GM19395 (cell line): ENCODE data around the gene DNMT1.
"Not testable (repeated sequence)": the region's sequence is repeated elsewhere in the genome, so short reads cannot be mapped to it uniquely, and the experiment has no call there.

Experiments
- ATAC-seq: cut with Tn5 transposase; IDR thresholded peaks from one replicate; pipeline ENCODE4 v1.9.1; 2021; ENCODE audit warnings: mild to moderate bottlenecking, moderate library complexity; ENCODE audit not compliant: unreplicated experiment

Gene DNMT1

DNA sequence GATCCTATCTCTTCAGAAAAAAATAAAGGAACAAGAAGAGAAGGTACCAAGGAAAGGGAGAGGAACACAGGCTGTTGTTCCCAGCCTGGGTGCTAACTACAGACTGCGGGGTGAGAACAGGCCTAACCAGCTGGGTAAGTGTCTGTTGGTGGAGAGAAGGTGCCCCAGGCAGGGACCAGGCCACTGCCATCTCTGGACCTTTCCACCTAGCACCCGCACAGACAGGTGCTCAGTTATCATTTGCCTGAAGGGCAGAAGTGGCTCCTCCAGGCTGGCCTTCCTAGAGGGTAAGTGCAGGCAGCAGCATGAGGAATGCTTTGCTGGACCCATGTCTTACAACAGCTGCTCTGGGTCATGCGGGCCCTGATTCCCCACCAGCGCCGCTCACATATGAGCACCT is 10.1 kb downstream of the DNMT1 start:
- ATAC-seq: no peak

- ATAC-seq: no peak
Observed at GRCh38 chr19:10183926-10184325, 10.8 kb downstream of the DNMT1 start.

GRCh38 chr19:10182847-10183246 is 11.9 kb downstream of the DNMT1 start:
- no peak for ATAC-seq

GRCh38 chr19:10182076-10182475 is 12.7 kb downstream of the DNMT1 start:
- ATAC-seq: no peak

DNA sequence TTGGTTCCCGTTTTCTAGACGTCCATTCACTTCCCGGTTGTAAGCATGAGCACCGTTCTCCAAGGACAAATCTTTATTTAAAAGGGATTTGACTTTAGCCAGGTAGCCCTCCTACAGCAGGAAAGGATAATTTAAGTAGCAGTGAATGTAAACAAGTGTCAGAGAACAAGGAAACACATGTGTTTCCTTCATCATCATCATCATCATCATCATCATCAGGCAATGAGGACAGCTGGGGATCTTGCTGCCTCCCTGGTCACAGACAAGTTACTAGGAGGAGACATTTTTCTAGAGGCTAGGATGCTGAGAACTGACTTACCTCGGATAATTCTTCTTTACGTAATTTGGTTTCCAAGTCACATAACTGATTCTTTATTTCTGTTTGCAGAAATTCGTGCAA is 14.3 kb downstream of the DNMT1 start:
- no peak for ATAC-seq

DNA sequence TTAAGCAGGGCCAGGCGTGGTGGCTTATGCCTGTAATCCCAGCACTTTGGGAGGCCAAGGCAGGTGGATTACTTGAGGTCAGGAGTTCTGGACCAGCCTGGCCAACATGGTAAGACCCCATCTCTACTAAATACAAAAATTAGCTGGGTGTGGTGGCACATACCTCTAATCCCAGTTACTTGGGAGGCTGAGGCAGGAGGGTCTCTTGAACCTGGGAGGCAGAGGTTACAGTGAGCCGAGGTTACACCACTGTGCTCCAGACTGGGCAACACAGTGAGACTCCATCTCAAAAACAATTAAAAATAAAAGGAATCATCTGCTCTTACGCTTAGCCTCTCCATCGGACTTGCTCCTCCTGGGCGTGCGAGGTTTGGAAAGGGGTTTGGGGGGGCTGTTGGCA is 14.7 kb downstream of the DNMT1 start:
- not testable (repeated sequence) for ATAC-seq

DNA sequence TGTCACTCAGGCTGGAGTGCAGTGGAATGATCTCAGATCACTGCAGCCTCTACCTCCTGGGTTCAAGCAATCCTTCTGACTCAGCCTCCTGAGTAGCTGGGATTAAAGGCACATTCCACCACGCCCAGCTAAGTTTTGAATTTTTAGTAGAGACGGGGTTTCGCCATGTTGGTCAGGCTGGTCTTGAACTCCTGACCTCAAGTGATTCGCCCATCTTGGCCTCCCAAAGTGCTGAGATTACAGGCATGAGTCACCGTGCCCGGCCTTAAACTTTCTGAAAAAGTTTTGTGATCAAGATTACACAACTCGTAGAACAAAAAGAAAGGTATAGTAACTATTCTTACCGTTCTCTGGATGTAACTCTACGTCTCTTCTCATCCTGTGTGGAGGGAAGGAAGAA is 21.2 kb downstream of the DNMT1 start:
- no peak for ATAC-seq

DNA sequence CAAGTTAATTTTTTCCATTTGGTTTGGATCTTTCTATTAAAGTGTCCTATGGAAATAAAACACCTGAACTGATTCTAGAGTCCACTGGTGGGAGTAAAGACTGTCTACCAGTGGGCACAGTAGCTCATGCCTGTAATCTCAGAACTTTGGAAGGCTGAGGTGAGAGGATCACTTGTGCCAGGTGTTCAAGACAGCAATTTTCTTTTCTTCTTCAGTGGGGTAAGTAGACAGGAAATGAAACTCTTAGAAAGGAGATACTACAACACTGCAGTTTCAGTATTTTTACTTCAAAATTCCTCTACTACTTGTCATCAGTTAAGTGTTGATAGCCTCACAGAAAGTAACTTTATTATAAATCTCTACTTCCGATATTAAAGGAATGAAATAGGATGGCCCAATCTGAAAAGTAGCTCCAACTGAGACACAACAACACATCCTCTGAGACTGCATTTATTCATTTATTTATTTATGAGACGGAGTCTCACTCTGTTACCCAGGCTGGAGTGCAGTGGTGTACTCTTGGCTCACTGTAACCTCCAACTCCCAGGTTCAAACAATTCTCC is 26.3 kb downstream of the DNMT1 start:
- ATAC-seq: no peak

GRCh38 chr19:10167459-10167858 is 27.3 kb downstream of the DNMT1 start:
- ATAC-seq: no peak

DNA sequence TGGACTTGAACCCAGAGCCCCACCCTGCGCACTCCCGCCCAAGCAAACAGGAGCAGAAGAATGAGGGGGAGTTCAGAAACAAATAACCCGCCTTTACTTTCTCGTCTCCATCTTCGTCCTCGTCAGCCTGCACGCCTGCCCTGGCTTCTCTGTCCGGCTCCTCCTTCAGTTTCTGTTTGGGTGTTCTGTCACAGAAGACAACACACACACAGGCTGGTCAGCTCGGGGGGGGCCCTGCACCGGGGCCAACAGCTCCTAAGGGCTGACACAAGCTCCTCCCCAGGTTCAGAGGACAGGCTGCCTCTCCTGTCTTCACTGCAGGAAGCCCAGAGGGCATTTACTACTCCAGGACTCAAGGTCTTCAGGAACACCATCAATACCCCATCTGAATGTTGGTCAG is 28.3 kb downstream of the DNMT1 start:
- not testable (repeated sequence) for ATAC-seq

DNA sequence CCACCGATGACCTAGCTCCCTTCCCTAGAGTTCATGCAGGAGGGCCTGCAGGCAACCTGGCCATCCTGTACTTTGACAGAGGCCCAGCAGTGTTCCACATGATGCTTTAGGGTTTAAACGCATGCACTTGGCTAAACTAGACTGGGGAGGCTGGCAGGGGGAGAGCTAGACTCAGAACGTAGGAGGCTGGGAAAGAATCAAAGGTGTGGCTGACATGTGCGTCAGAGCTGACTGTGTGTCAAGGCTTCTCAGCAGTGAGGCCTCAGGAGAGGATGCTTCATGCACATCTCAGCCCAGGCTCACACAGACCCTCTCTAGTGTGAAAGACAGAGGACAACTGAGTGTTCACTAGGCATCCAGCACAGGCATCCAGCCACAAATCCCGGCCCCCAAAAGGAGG is 28.7 kb downstream of the DNMT1 start:
- ATAC-seq: no peak

DNA sequence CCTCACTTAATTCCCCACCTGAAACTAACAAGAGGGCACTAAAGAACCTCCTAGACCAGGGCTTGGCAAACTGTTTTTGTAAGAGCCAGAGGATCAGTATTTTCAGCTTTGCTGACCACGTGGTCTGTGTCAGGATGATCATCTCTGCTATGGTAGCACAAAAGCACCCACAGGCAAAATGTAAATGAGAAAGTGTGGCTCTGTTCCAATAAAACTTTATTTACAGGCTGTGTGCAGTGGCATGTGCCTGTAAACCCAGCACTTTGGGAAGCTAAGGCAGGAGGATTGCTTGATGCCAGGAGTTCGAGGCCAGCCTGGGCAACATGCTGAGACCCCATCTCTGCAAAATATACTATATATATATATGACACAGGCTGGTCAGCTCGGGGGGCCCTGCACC is 31.2 kb downstream of the DNMT1 start:
- no peak for ATAC-seq

- ATAC-seq: no peak
Observed at GRCh38 chr19:10159610-10160009, 35.1 kb downstream of the DNMT1 start.

DNA sequence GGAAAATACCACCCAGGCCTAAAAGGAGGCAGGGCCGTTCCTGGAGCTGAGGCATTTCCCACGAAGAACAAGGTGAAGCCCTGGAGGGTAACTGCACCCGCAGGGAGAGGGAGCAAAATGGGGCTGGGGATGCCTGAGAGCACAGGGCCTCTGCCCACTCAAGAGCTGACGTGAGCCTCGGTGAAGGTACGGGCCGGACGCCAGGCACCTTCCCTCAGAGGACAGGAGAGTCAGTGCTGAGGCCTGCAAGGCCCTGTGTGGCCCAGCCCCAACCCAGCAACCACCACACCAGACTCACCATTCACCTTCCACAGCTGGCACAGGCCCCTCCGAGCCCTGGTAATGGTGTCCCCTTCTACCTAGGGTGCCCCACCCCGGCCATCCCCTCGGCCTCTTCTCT is 36.3 kb downstream of the DNMT1 start:
- no peak for ATAC-seq

DNA sequence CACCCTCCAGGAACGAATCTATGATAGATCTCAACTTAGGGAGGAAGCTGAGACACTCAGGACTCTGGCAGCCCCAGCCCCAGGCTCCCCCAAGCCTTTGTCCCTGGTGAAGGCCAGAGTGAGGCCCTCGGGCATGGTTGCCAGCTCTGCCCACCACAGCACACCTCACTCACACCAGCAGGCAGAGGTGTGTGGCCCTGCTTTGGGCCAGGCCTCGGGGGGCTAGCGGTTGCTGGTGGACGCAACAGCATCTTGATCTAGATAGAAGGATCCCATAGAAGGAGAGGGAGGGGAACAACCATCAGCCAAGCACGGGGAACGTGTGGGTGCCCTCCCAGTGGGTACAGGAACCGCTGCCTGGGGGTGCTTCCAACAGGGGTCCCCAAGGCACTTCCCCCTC is 36.7 kb downstream of the DNMT1 start:
- no peak for ATAC-seq

DNA sequence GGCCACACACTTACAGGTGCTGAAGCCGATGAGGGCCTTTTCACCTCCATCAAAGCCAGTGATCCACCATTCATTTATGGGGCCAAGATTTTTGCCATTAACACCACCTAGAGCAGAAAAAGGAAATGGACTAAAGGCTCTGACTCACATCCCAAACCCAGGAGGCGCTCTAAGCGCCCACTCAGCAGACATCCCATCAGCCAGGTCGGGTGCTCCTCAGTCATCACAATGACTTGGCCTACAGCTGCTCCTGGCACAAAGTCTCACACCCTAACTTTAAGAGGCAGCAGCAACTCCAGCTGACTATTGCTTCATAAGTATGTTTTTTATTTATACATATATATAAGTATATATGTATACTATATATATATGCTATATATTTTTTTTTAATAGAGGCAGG is 38.9 kb downstream of the DNMT1 start:
- no peak for ATAC-seq

- no peak for ATAC-seq
Observed at GRCh38 chr19:10152100-10152499, 42.7 kb downstream of the DNMT1 start.

- no peak for ATAC-seq
Observed at GRCh38 chr19:10151521-10151920, 43.2 kb downstream of the DNMT1 start.

DNA sequence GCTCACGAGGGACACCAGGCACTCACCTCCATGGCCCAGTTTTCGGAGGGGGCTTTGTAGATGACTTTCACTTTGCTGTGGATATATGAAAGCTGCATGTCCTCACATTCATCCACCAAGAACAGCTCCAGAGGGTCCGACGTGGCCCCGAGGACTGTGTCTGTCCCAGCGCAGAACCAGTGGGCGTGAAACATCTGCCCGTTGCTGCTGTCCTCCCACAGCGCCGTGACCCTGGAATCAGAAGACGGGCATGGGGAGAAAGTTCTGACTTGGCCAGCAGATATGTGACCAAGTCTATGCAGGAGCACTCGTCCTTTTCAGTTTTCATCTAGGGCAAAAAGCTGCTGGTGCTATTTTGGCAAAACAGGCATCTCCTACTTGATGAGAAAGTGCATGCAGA is 45.3 kb downstream of the DNMT1 start:
- no peak for ATAC-seq

DNA sequence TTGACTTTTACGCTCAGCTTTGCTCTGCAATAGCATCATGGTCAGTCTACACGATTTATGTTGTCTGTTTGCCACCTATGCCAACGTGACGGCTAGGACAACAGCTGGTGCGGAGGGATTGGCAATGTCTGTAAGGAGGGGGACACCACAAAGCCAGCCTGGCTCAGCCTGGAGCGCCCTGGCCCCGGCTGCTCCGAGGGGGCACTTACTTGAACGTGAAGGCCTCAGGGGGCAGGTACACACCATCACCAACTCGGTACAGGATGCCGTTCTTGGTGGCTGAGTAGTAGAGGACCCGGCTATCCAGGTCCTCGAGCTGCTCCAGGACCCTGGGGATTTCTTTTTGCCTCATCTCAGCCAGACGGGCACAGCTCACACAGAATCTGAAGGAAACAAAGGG is 48.6 kb downstream of the DNMT1 start:
- ATAC-seq: no peak

- no peak for ATAC-seq
Observed at GRCh38 chr19:10145031-10145430, 49.7 kb downstream of the DNMT1 start.

DNA sequence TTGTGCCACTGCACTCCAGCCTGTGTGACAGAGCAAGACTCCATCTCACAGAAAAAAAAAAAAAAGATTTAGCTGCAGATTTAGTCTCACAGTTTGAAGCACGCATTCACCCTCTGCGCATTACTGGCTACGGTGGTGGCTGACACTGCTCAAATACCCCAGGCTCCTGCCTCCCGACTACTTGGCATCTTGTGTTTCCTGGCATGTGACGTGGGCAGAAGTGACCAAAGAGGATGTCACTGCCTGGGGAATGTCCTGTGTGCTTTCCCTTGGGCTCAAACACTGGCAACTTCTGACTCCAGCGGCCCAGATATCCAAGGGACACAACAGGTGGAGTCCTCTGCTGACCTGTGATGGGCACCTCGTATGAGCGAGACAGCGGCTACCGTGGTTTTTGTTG is 50.4 kb downstream of the DNMT1 start:
- ATAC-seq: no peak

- no peak for ATAC-seq
Observed at GRCh38 chr19:10143681-10144080, 51.1 kb downstream of the DNMT1 start.
